Measurements from ENCODE around the gene MINAR1. TPM values are rescaled to one million over a fixed set of nuclear protein-coding genes. Genes with fewer than 3 reads are reported as not detected.

Gene MINAR1
- total RNA-seq, 2 experiments from 2014 or later = 0.39 to 0.51 TPM

GRCh38 chr15:79433276-79433990, 1.3 kb downstream of the MINAR1 start:
- POLR2A ChIA-PET = no interaction called here
- CTCF ChIA-PET = interaction anchor here (1.2 kb wide), 1 partner anchor 122 kb away, joined by 3 read pairs; no protein-coding TSS in a partner anchor
- Mint-ChIP-seq H3K4me1 (peaks cover 4% of the 10 kb centered on the region), H3K9me3 (ENCODE audit: low read depth) (no peaks in the 10 kb centered on the region), H3K36me3 (ENCODE audit: low read depth) (no peaks in the 10 kb centered on the region), H3K27ac (no peak overlapping the region), H3K4me3 (no peak overlapping the region), H3K27me3 (peaks cover 50% of the 10 kb centered on the region)
- intact Hi-C loops (cut with DNase I, micrococcal nuclease) = no loop called here
- no peak for DNase-seq
- no peak for ATAC-seq

GRCh38 chr15:79434361-79434760, 2.2 kb downstream of the MINAR1 start:
- CTCF ChIA-PET = interaction anchor here (0.7 to 1.2 kb wide), 3 partner anchors 9 to 1898 kb away, joined by 3 read pairs; no protein-coding TSS in a partner anchor
- H3K27me3 Mint-ChIP-seq = peaks cover 44% of the 10 kb centered on the region

DNA sequence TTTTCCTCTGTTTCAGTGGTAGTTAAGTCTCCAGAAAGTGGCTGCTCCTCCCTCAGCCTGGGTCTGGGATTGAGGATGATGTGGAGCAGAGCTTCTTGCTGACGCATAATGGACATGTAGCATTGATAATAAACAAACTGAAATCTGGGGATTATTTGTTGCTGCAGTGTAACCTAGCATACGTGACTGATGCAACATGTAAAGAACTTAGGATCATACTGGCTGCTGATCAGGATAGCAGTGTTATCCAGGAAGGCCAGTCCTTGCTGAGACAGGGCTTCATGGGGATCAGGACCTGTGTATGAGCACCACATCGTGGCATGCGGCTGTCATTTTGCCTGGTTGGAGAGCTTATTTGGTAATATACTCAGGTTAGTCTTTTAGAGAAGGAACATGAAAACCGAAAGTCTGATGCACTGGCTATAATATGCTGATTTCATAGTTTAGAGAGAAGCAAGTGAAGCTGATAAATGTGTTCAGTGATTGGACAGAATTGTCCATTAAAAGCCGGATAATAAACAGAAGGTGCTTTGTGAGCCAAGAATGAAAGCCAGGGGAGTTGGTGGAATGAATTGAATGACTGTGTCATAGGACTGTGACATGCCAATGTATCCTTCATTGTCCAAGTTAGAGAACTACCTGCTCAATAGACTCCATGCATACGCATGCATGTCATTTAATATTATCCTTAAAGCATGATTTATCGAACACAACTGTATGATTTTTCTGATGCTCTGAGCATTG, 4.1 kb downstream of the MINAR1 start:
- peaks cover 3% of the 10 kb centered on the region for H3K4me1 Mint-ChIP-seq
- peaks cover 29% of the 10 kb centered on the region for H3K27me3 Mint-ChIP-seq
- POLR2A ChIA-PET = no interaction called here
- no peak overlapping the region for H3K4me3 Mint-ChIP-seq
- ATAC-seq (no peak), DNase-seq (no peak)
- CTCF ChIA-PET = interaction anchor here (0.7 kb wide), 1 partner anchor 1660 kb away, joined by 3 read pairs; no protein-coding TSS in a partner anchor
- no peaks in the 10 kb centered on the region for H3K9me3 Mint-ChIP-seq (ENCODE audit: low read depth)
- intact Hi-C loops (cut with DNase I, micrococcal nuclease) = no loop called here
- H3K27ac Mint-ChIP-seq = no peak overlapping the region
- H3K36me3 Mint-ChIP-seq (ENCODE audit: low read depth) = no peaks in the 10 kb centered on the region

More at GRCh38 chr15:79434361-79434760, 2.2 kb downstream of the MINAR1 start:
- Mint-ChIP-seq H3K27ac (no peak overlapping the region), H3K9me3 (ENCODE audit: low read depth) (no peaks in the 10 kb centered on the region), H3K36me3 (ENCODE audit: low read depth) (no peaks in the 10 kb centered on the region), H3K4me3 (no peak overlapping the region), H3K4me1 (peaks cover 4% of the 10 kb centered on the region)
- intact Hi-C loops (cut with DNase I, micrococcal nuclease) = no loop called here
- ATAC-seq = no peak
- no peak for DNase-seq
- POLR2A ChIA-PET = no interaction called here

DNA sequence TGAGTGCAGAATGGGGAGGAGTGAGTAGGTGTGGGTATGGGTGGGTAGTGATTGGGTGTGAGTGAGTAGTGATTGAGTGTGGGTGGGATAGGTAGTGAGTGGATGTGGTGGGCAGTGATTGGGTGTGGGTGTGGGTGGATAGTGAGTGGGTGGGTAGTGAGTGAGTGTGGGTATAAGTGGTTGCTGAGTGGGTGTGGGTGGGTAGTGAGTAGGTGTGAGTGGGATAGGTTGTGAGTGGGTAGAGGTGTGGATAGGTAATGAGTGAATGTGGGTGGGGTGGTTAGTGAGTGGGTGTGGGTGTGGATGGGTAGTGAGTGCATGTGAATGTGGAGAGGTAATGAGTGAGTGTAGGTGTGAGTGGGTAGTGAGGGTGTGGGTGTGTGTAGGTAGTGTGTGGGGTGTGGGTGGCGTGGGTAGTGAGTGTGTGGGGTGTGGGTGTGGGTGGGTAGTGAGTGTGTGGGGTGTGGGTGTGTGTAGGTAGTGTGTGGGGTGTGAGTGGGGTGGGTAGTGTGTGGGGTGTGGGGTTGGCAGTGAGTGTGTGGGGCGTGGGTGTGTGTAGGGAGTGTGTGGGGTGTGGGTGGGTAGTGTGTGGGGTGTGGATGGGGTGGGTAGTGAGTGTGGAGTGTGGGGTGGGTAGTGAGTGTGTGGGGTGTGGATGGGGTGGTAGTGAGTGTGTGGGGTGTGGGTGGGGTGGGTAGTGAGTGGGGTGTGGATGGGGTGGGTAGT, 5.3 kb downstream of the MINAR1 start:
- no peaks in the 10 kb centered on the region for H3K4me1 Mint-ChIP-seq
- no peak for DNase-seq
- no peak for ATAC-seq
- intact Hi-C loops (cut with DNase I, micrococcal nuclease) = no loop called here
- no peaks in the 10 kb centered on the region for H3K36me3 Mint-ChIP-seq (ENCODE audit: low read depth)
- H3K27me3 Mint-ChIP-seq = peaks cover 25% of the 10 kb centered on the region
- ChIA-PET CTCF (interaction anchor here (0.7 kb wide), 1 partner anchor 1659 kb away, joined by 3 read pairs; no protein-coding TSS in a partner anchor), POLR2A (no interaction called here)
- no peaks in the 10 kb centered on the region for H3K9me3 Mint-ChIP-seq (ENCODE audit: low read depth)
- no peak overlapping the region for H3K27ac Mint-ChIP-seq
- no peak overlapping the region for H3K4me3 Mint-ChIP-seq

GRCh38 chr15:79439236-79439635, 7.1 kb downstream of the MINAR1 start:
- peaks cover 7% of the 10 kb centered on the region for H3K27me3 Mint-ChIP-seq
- no peaks in the 10 kb centered on the region for H3K36me3 Mint-ChIP-seq (ENCODE audit: low read depth)
- ATAC-seq (no peak), DNase-seq (no peak)
- ChIA-PET POLR2A (no interaction called here), CTCF (no interaction called here)
- no peak overlapping the region for H3K4me3 Mint-ChIP-seq
- H3K9me3 Mint-ChIP-seq (ENCODE audit: low read depth) = no peaks in the 10 kb centered on the region
- H3K4me1 Mint-ChIP-seq = no peaks in the 10 kb centered on the region
- H3K27ac Mint-ChIP-seq = no peak overlapping the region
- intact Hi-C loops (cut with DNase I, micrococcal nuclease) = no loop called here

GRCh38 chr15:79440355-79440908, 8.3 kb downstream of the MINAR1 start:
- ChIA-PET POLR2A (no interaction called here), CTCF (no interaction called here)
- intact Hi-C loops (cut with DNase I, micrococcal nuclease) = no loop called here
- Mint-ChIP-seq H3K27ac (no peak overlapping the region), H3K4me3 (no peak overlapping the region), H3K27me3 (peaks cover 1% of the 10 kb centered on the region), H3K4me1 (no peaks in the 10 kb centered on the region), H3K9me3 (ENCODE audit: low read depth) (no peaks in the 10 kb centered on the region), H3K36me3 (ENCODE audit: low read depth) (no peaks in the 10 kb centered on the region)
- ATAC-seq (no peak), DNase-seq (no peak)

DNA sequence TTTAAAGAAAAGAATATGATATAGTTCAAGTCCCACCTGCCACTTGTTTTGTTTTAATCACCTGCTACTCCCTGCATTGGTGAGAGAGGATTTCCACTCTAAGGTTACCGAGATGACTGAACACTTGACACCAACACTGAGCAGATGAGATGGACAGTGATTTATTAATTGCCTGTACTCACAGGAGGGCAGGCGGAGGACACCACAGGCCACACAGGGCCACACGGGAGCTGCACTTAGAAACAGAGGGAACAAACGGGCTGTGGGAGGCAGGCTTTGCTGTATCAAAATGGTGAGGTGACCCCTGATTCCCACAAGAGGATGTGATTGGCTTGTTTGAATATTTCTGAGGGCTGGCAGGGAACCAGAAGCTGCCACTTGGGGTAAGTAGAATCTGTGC, 10.8 kb downstream of the MINAR1 start:
- Mint-ChIP-seq H3K36me3 (ENCODE audit: low read depth) (peaks cover 2% of the 10 kb centered on the region), H3K9me3 (ENCODE audit: low read depth) (peaks cover 10% of the 10 kb centered on the region), H3K4me3 (no peak overlapping the region), H3K27me3 (no peaks in the 10 kb centered on the region), H3K4me1 (no peaks in the 10 kb centered on the region), H3K27ac (no peak overlapping the region)
- POLR2A ChIA-PET = no interaction called here
- CTCF ChIA-PET = no interaction called here
- intact Hi-C loops (cut with DNase I, micrococcal nuclease) = no loop called here
- ATAC-seq = no peak
- DNase-seq = no peak

- CTCF ChIA-PET = no interaction called here
- POLR2A ChIA-PET = no interaction called here
- intact Hi-C loops (cut with DNase I, micrococcal nuclease) = no loop called here
- Mint-ChIP-seq H3K9me3 (ENCODE audit: low read depth) (peaks cover 11% of the 10 kb centered on the region), H3K27me3 (peaks cover 9% of the 10 kb centered on the region), H3K4me3 (no peak overlapping the region), H3K36me3 (ENCODE audit: low read depth) (peaks cover 2% of the 10 kb centered on the region), H3K4me1 (no peaks in the 10 kb centered on the region), H3K27ac (no peak overlapping the region)
- DNase-seq (no peak), ATAC-seq (no peak)
Measured at GRCh38 chr15:79447060-79447459, 14.9 kb downstream of the MINAR1 start.

DNA sequence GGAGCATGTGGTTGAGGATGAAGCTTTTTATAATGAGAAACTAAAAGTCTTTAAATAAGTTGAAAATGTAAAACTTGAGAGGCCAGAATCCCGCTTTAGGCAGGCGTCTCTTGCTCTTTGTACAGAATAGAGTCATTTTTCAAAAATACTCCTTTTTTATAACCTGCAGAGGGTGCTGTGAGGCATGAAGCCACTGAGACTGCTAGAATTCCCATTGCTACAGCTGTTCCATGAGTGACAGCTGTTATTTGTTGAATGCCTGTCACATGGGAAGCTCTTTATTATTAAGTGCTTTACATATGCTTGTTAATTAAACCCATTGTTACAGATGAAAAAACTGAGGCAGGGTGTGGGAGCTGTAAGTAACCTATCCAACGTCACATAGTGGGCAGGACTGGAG, 18.5 kb downstream of the MINAR1 start:
- Mint-ChIP-seq H3K4me1 (no peaks in the 10 kb centered on the region), H3K4me3 (no peak overlapping the region), H3K36me3 (ENCODE audit: low read depth) (peaks cover 2% of the 10 kb centered on the region), H3K9me3 (ENCODE audit: low read depth) (peaks cover 11% of the 10 kb centered on the region), H3K27me3 (peaks cover 11% of the 10 kb centered on the region), H3K27ac (no peak overlapping the region)
- ChIA-PET CTCF (no interaction called here), POLR2A (no interaction called here)
- ATAC-seq = no peak
- DNase-seq = no peak
- intact Hi-C loops (cut with DNase I, micrococcal nuclease) = no loop called here

DNA sequence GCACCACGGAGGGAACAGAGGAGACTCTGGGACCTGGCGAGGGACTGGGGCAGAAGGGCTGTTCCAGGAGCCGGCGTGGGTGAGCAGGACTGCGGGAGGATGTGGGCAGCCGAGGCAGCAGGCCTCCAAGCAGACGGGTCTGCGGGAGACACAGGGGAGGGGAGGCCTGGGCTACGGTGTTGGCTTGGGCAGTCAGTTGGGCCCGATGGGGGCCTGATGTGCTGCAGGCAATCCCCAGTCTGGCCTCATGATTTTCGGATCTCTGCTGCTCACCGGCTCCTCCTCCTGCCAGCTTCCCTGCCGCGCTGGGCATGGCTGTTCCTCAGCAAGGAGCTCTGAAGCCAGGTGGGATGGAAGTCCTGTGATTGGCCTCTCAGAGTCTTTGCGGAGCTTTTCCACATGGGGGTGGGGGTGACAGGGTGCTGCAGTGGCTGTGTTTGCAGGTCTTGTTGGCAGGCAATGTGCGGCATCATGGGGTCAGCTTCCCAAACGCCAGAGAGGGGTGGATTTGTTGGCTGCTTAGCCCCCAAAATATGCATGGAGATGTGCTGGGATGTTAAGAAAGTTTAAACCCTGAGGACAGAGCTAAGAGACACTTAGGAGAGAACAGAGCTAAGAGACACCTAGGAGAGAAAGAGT, 19.3 kb downstream of the MINAR1 start:
- CTCF ChIA-PET = interaction anchor here (1.0 kb wide), 1 partner anchor 48 kb away, joined by 3 read pairs; no protein-coding TSS in a partner anchor
- ATAC-seq = no peak

More for the DNA sequence above, 19.3 kb downstream of the MINAR1 start:
- no peak overlapping the region for H3K4me3 Mint-ChIP-seq
- peaks cover 11% of the 10 kb centered on the region for H3K27me3 Mint-ChIP-seq
- no peak overlapping the region for H3K27ac Mint-ChIP-seq
- no peaks in the 10 kb centered on the region for H3K4me1 Mint-ChIP-seq
- intact Hi-C loops (cut with DNase I, micrococcal nuclease) = no loop called here
- DNase-seq = no peak
- H3K9me3 Mint-ChIP-seq (ENCODE audit: low read depth) = peaks cover 10% of the 10 kb centered on the region
- H3K36me3 Mint-ChIP-seq (ENCODE audit: low read depth) = peaks cover 2% of the 10 kb centered on the region
- POLR2A ChIA-PET = no interaction called here

All from activated CD4-positive, alpha-beta T cell treated with anti-CD3 and anti-CD28 coated beads for 36 hours (primary cell).